PFSK-1 (cell line): ENCODE data around the gene ELP5.

Experiments
- FOXP2 ChIP-seq: optimal IDR thresholded peaks from 2 replicates; pipeline ENCODE3; 2011; ENCODE audit warnings: borderline replicate concordance, control low read depth, inconsistent platforms; ENCODE audit not compliant: insufficient read depth; ENCODE audit errors: extremely low read length, extremely low read depth
- POLR2AphosphoS5 ChIP-seq: IDR thresholded peaks from 2 replicates; pipeline ENCODE4 v1.6.1; 2012; ENCODE audit warnings: low read depth, mild to moderate bottlenecking, control low read depth, low read length, moderate library complexity
- SIN3A ChIP-seq: IDR thresholded peaks from 2 replicates; pipeline ENCODE4 v1.6.1; 2012; ENCODE audit warnings: mild to moderate bottlenecking, low read length, moderate library complexity, borderline replicate concordance; ENCODE audit not compliant: insufficient read depth
- TAF1 ChIP-seq: IDR thresholded peaks from 2 replicates; pipeline ENCODE4 v1.6.1; 2012; ENCODE audit warnings: low read length, control low read depth, borderline replicate concordance; ENCODE audit not compliant: insufficient read depth
- TF ChIP-seq, protein P1 (sequence below), 2 experiments: IDR thresholded peaks; 2 replicates each; pipeline versions ENCODE4 v1.6.1 to v1.8.0; 2011 to 2012; ENCODE audit warnings: low read depth in 2 of 2, low read length in 2 of 2, control low read depth in 1 of 2, inconsistent platforms in 1 of 2, mild to moderate bottlenecking in 1 of 2, moderate library complexity in 1 of 2; ENCODE audit not compliant: insufficient read depth in 1 of 2

ELP5 gene

DNA sequence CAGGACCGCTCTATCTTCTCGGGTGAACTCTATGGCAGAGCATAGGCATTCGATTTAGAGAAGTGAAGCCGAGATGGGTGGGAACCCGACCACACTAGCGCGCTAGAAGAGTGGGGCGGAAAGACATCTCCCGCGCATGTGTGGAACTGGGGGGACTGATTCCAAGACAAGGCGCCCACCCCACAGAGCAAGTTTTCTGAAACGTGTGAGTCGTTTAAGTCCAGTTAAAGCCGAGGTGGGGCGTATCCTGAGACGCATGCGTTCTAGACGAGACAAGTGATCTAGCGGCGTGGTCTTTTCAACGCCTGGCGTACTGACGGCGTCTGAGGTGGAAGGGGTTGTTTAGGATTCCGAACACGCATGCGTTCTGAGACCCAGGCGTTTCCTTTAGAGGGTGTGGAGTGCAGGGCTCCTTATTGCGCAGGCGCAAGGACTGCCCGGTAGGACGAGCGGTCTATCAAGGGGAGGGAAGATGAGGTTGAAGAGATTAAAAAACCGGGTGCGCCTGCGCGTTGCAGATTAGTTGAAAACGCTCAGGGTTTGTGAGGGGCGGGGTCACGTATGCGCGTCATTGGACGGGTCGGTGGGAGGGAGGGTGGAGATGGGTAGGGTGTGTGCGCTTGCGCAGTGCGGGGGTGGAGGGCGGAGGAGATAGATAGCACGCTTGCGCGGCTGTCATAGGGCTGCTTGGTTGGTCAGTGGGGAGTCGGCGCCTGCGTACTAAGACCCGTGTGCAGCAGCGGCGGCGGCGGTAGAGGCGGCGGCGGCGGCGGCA lies 55.1 kb downstream of the ELP5 start, which contains the start of gene EIF5A:
EIF5A (plus strand) TSS at position 718 of the 775 bp plus-strand sequence. CDS start 2,008 bp downstream, outside the sequence.
- no peak for TF ChIP-seq SIN3A
- peak; percentile 79; the same call in 1 of the 2 replicates for TF ChIP-seq POLR2AphosphoS5
- TF ChIP-seq FOXP2, result no peak
- TF ChIP-seq TAF1, result peak; percentile 76
- TF ChIP-seq, protein P1, sequence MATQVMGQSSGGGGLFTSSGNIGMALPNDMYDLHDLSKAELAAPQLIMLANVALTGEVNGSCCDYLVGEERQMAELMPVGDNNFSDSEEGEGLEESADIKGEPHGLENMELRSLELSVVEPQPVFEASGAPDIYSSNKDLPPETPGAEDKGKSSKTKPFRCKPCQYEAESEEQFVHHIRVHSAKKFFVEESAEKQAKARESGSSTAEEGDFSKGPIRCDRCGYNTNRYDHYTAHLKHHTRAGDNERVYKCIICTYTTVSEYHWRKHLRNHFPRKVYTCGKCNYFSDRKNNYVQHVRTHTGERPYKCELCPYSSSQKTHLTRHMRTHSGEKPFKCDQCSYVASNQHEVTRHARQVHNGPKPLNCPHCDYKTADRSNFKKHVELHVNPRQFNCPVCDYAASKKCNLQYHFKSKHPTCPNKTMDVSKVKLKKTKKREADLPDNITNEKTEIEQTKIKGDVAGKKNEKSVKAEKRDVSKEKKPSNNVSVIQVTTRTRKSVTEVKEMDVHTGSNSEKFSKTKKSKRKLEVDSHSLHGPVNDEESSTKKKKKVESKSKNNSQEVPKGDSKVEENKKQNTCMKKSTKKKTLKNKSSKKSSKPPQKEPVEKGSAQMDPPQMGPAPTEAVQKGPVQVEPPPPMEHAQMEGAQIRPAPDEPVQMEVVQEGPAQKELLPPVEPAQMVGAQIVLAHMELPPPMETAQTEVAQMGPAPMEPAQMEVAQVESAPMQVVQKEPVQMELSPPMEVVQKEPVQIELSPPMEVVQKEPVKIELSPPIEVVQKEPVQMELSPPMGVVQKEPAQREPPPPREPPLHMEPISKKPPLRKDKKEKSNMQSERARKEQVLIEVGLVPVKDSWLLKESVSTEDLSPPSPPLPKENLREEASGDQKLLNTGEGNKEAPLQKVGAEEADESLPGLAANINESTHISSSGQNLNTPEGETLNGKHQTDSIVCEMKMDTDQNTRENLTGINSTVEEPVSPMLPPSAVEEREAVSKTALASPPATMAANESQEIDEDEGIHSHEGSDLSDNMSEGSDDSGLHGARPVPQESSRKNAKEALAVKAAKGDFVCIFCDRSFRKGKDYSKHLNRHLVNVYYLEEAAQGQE (IDR thresholded peaks at IDR 0.05; ENCODE audit: insufficient read depth in 1 of 2, low read depth in 2 of 2, low read length in 2 of 2), result peak in 1 of 2 experiments; percentile 5; a peak in 2 of 4 replicates

DNA sequence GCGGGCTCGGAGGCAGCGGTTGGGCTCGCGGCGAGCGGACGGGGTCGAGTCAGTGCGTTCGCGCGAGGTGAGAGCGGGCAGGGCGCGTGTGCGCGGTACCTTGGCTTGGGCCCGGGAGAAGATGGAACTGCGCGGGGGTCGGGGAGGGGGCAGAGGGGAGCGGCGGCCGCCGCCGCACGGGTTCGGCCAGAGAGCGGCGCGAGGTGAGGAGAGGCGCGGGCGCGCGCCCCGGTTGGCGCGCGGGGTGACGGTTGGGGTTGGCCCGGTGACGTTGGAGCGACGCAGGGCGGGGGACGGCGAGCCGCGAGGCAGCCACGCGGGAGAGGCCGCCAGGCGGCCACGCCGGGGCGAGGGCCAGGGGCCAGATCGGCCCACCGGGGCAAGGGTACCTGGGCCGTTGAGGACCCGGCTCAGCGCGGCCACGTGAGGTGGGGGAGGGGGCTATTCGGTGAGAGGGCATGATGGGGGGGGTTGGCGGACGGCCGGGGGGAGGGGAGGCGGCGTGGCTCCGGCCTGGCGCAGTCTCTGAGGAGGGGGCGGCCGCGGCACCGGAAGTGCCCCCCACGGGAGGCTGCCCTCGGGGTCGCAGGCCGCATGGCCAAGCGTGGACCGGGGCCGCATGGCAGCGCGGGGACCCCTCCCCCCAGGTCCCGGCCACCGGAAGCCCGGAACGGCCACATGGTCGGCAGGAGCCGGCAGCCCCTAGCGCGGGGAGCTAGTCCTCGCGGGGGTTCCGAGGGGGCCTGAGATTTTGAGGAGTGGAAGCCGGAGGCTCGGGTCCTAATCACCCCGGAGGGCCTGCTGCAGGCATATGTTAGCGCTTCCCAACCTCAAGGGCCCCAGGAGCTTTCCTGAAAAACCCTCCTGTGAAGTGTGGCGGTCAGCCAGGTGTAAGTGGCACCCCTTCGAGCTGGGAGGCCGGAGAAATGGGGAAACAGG lies 55.9 kb downstream of the ELP5 start:
- no peak for TF ChIP-seq POLR2AphosphoS5
- TF ChIP-seq TAF1, result no peak; the same call in 1 of the 2 replicates
- TF ChIP-seq, protein P1 (IDR thresholded peaks at IDR 0.05; ENCODE audit: insufficient read depth in 1 of 2, low read depth in 2 of 2, low read length in 2 of 2), result no peak
- TF ChIP-seq SIN3A, result no peak
- no peak for TF ChIP-seq FOXP2

DNA sequence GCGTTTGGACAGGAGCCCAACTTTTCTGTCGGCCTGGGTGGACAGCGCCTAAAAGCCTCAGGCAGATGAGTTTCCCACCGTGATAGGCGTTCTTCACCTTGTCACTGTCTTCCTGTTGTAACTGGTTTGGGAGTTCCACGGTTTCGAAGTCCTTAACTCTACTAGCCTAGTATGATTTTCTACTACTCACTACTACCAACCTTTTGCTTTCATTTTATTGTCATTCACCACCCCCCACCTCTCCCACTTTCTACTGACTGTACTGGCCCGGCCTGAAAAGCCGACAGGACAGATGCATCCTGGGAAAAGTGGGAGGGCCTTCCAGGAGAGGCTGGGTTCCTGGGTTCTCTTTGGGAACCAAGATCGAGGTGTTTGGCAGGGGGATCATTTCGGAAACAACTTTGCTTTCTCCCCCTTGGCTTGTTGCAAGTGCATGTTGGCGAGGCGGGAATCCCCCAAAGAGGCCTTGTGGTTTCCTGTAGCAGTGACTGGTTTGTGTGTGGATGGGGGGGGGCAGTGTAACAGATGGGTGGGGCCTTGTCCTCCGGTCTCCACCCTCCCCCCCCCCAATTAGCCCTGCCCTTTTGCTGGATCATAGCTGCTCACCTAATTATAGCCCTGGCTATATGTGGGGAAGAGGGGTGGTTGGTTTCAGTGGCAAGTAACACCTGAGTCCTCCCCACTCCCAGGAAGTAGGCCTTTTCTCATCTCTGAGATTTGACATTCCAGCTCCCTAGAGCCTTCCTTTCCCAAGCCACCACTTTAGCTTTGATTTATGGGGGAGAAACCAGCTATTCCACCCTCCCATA lies 56.8 kb downstream of the ELP5 start:
- TF ChIP-seq SIN3A (peak; percentile 84; the same call in 1 of the 2 replicates), TAF1 (peak; percentile 84; the same call in 1 of the 2 replicates), POLR2AphosphoS5 (peak; percentile 82), FOXP2 (no peak)
- TF ChIP-seq, protein P1 (IDR thresholded peaks at IDR 0.05; ENCODE audit: insufficient read depth in 1 of 2, low read depth in 2 of 2, low read length in 2 of 2), result peak; percentile 31 to 45; a peak in 2 of 4 replicates
